Stomach smooth muscle (tissue), 2 donors: ENCODE results near the gene UVSSA.
"Not testable (repeated sequence)": the region's sequence is repeated elsewhere in the genome, so short reads cannot be mapped to it uniquely, and the experiment has no call there.

ENCODE experiments used
- H3K27ac ChIP-seq: one replicate; pipeline ENCODE4 v1.7.0; 2013; ENCODE audit warnings: mild to moderate bottlenecking, low read length, inconsistent platforms
- H3K27me3 ChIP-seq, 2 donors: one replicate each; pipeline ENCODE4 v1.7.0; 2013; ENCODE audit warnings: low read length in 2 of 2; ENCODE audit not compliant: insufficient read depth in 2 of 2, control insufficient read depth in 1 of 2
- H3K36me3 ChIP-seq, 2 donors: one replicate each; pipeline ENCODE4 v1.7.0; 2013; ENCODE audit warnings: low read length in 2 of 2; ENCODE audit not compliant: control insufficient read depth in 2 of 2, insufficient read depth in 2 of 2
- H3K4me1 ChIP-seq: one replicate; pipeline ENCODE4 v1.7.0; 2013; ENCODE audit warnings: low read length; ENCODE audit not compliant: control insufficient read depth, insufficient read depth
- H3K4me3 ChIP-seq, 2 donors: one replicate each; pipeline ENCODE4 v1.7.0; 2013; ENCODE audit warnings: low read length in 2 of 2
- H3K9ac ChIP-seq, 2 donors: one replicate each; pipeline ENCODE4 v1.7.0; 2013; ENCODE audit warnings: low read length in 2 of 2, mild to moderate bottlenecking in 1 of 2
- H3K9me3 ChIP-seq, 2 donors: one replicate each; pipeline ENCODE4 v1.7.0; 2013; ENCODE audit warnings: low read length in 2 of 2; ENCODE audit not compliant: control insufficient read depth in 2 of 2
- donor health status: healthy.
- donor health status: Pancreatic carcinoma.

UVSSA gene

GRCh38 chr4:1381944-1382541 is 35.0 kb downstream of the UVSSA start:
- H3K36me3 ChIP-seq = peaks cover 12 to 14% of the 10 kb centered on the region in 2 donors
- no peak overlapping the region for H3K4me3 ChIP-seq
- no peak overlapping the region for H3K27ac ChIP-seq
- H3K9ac ChIP-seq = no peak overlapping the region
- H3K4me1 ChIP-seq = no peaks in the 10 kb centered on the region
- no peaks in the 10 kb centered on the region for H3K9me3 ChIP-seq
- H3K27me3 ChIP-seq = no peaks in the 10 kb centered on the region

- Histone ChIP-seq H3K4me1 (no peaks in the 10 kb centered on the region), H3K27ac (no peak overlapping the region), H3K9ac (no peak overlapping the region), H3K27me3 (no peaks in the 10 kb centered on the region), H3K4me3 (no peak overlapping the region), H3K9me3 (no peaks in the 10 kb centered on the region), H3K36me3 (peaks cover 11 to 12% of the 10 kb centered on the region in 2 donors)
Observed at GRCh38 chr4:1382776-1383727, 36.0 kb downstream of the UVSSA start.

- H3K27ac ChIP-seq = no peak overlapping the region
- H3K9ac ChIP-seq = no peak overlapping the region
- no peaks in the 10 kb centered on the region for H3K4me1 ChIP-seq
- H3K4me3 ChIP-seq = no peak overlapping the region
- H3K27me3 ChIP-seq = no peaks in the 10 kb centered on the region
- peaks cover 11 to 18% of the 10 kb centered on the region in 2 donors for H3K36me3 ChIP-seq
- H3K9me3 ChIP-seq = peaks cover 2 to 7% of the 10 kb centered on the region in 2 donors
Observed at GRCh38 chr4:1383728-1384591, 37.0 kb downstream of the UVSSA start.

- H3K36me3 ChIP-seq = peaks cover 13 to 18% of the 10 kb centered on the region in 2 donors
- H3K27ac ChIP-seq = no peak overlapping the region
- H3K4me3 ChIP-seq = no peak overlapping the region
- no peak overlapping the region for H3K9ac ChIP-seq
- no peaks in the 10 kb centered on the region for H3K27me3 ChIP-seq
- H3K9me3 ChIP-seq = peaks cover 2 to 11% of the 10 kb centered on the region in 2 donors
- no peaks in the 10 kb centered on the region for H3K4me1 ChIP-seq
Observed at GRCh38 chr4:1384675-1385372, 37.8 kb downstream of the UVSSA start.

GRCh38 chr4:1385373-1386340 is 38.6 kb downstream of the UVSSA start:
- H3K9me3 ChIP-seq = peaks cover 2 to 11% of the 10 kb centered on the region in 2 donors
- H3K36me3 ChIP-seq = peaks cover 13 to 20% of the 10 kb centered on the region in 2 donors
- H3K27me3 ChIP-seq = no peaks in the 10 kb centered on the region
- no peak overlapping the region for H3K4me3 ChIP-seq
- no peak overlapping the region for H3K27ac ChIP-seq
- H3K9ac ChIP-seq = no peak overlapping the region
- no peaks in the 10 kb centered on the region for H3K4me1 ChIP-seq

- not testable (repeated sequence) for H3K4me1 ChIP-seq, H3K27ac ChIP-seq, H3K27me3 ChIP-seq, H3K9ac ChIP-seq, H3K4me3 ChIP-seq
- H3K9me3 ChIP-seq = peaks cover under 1 to 12% of the 10 kb centered on the region in 2 donors
- peaks cover 13 to 20% of the 10 kb centered on the region in 2 donors for H3K36me3 ChIP-seq
Observed at GRCh38 chr4:1393363-1393762, 46.4 kb downstream of the UVSSA start.

GRCh38 chr4:1393866-1394265 is 46.9 kb downstream of the UVSSA start:
- H3K27me3 ChIP-seq = no peaks in the 10 kb centered on the region
- peaks cover 0 to 7% of the 10 kb centered on the region in 2 donors for H3K9me3 ChIP-seq
- no peaks in the 10 kb centered on the region for H3K4me1 ChIP-seq
- H3K4me3 ChIP-seq = no peak overlapping the region
- H3K27ac ChIP-seq = no peak overlapping the region
- no peak overlapping the region for H3K9ac ChIP-seq
- H3K36me3 ChIP-seq = peaks cover 13 to 16% of the 10 kb centered on the region in 2 donors

GRCh38 chr4:1394554-1395388 is 47.8 kb downstream of the UVSSA start:
- H3K4me3 ChIP-seq, H3K4me1 ChIP-seq, H3K9me3 ChIP-seq, H3K9ac ChIP-seq, H3K27ac ChIP-seq, H3K27me3 ChIP-seq: not testable (repeated sequence)
- peaks cover 12 to 16% of the 10 kb centered on the region in 2 donors for H3K36me3 ChIP-seq

GRCh38 chr4:1395389-1395820 is 48.4 kb downstream of the UVSSA start:
- not testable (repeated sequence) for H3K4me1 ChIP-seq, H3K9ac ChIP-seq, H3K27ac ChIP-seq, H3K27me3 ChIP-seq, H3K9me3 ChIP-seq, H3K4me3 ChIP-seq
- H3K36me3 ChIP-seq = peaks cover 12 to 16% of the 10 kb centered on the region in 2 donors
